CD4-positive, alpha-beta T cell treated with Interleukin-15 for 4 hours (primary cell): ENCODE results near the gene STARD10.

Experiments used
- DNase-seq: peaks from one replicate; pipeline ENCODE4 v3.0.0-alpha.2; 2020; ENCODE audit warnings: low spot score

STARD10 gene

GRCh38 chr11:72745511-72745910 lies 48.3 kb downstream of the STARD10 start:
- DNase-seq = no peak

- DNase-seq = no peak
Measured at GRCh38 chr11:72744474-72744873, 49.4 kb downstream of the STARD10 start.

GRCh38 chr11:72743321-72744221 lies 50.3 kb downstream of the STARD10 start:
- peak; percentile 21 for DNase-seq

- DNase-seq = no peak
Measured at GRCh38 chr11:72742513-72743320, 51.1 kb downstream of the STARD10 start.

- DNase-seq = no peak
Measured at GRCh38 chr11:72741849-72742512, 51.9 kb downstream of the STARD10 start.

GRCh38 chr11:72741429-72741833 lies 52.4 kb downstream of the STARD10 start:
- no peak for DNase-seq

GRCh38 chr11:72740562-72741428 lies 53.1 kb downstream of the STARD10 start:
- no peak for DNase-seq

GRCh38 chr11:72740060-72740424 lies 53.8 kb downstream of the STARD10 start:
- DNase-seq = no peak

- DNase-seq = no peak
Measured at GRCh38 chr11:72739240-72740059, 54.4 kb downstream of the STARD10 start.

- DNase-seq = no peak
Measured at GRCh38 chr11:72738199-72739141, 55.4 kb downstream of the STARD10 start.

- no peak for DNase-seq
Measured at GRCh38 chr11:72737336-72737735, 56.5 kb downstream of the STARD10 start.

- DNase-seq = peak; percentile 63
Measured at GRCh38 chr11:72736452-72737069, 57.3 kb downstream of the STARD10 start.

- DNase-seq = no peak
Measured at GRCh38 chr11:72735495-72736027, 58.3 kb downstream of the STARD10 start.

- no peak for DNase-seq
Measured at GRCh38 chr11:72732329-72732728, 61.5 kb downstream of the STARD10 start.

GRCh38 chr11:72730737-72731136 lies 63.1 kb downstream of the STARD10 start:
- DNase-seq = no peak

GRCh38 chr11:72730243-72730642 lies 63.6 kb downstream of the STARD10 start:
- no peak for DNase-seq

GRCh38 chr11:72727521-72727920 lies 66.3 kb downstream of the STARD10 start:
- DNase-seq = no peak

- no peak for DNase-seq
Measured at GRCh38 chr11:72726266-72727220, 67.3 kb downstream of the STARD10 start.
